GM21367 (cell line): Measurements from ENCODE around the gene OTUD7B.
"Not testable (repeated sequence)": the region's sequence is repeated elsewhere in the genome, so short reads cannot be mapped to it uniquely, and the experiment has no call there.

Experiments used
- ATAC-seq: cut with Tn5 transposase; IDR thresholded peaks from one replicate; pipeline ENCODE4 v1.9.1; 2021; ENCODE audit not compliant: unreplicated experiment

The OTUD7B gene

GRCh38 chr1:149957548-149957947 is 53.0 kb downstream of the OTUD7B start:
- ATAC-seq = not testable (repeated sequence)

DNA sequence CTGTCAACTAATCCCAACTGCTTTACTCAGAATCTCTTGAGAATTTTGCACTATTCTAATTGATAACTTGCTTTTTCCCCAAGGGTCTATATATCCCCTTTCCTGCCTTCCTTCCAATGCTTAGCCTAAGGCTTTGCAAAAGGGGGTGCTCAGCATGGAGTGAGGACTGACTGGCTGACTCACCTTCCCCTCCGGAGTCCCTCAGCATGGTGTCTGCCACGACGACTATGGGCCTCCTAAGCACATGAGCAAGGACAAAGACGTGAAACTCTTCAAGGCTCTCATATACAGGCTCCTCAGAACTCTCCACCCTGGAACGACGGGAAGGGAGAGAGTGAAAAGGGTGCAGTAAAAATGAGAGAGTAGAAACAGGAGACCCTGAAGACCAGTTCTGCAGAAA is 60.6 kb downstream of the OTUD7B start:
- no peak for ATAC-seq

GRCh38 chr1:149945206-149945605 is 65.3 kb downstream of the OTUD7B start:
- ATAC-seq = no peak

DNA sequence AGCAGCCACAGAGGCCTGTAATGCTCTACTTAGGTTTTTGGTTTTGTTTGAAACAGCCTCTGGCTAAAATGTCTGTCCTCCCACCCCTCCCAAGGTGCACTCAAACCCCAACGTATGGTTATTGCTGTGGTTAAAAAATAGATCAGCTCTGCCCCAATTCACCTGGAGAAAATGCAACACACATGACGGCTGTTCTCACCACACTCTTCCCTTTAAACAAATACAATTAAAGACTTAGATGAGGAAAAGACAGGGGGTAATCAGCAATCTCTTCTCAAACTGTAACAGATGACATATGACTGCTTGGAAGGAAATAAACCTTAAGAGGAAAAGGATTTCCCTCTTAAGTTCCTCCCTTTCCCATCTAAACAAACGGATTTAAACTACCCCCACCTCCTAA is 67.6 kb downstream of the OTUD7B start:
- ATAC-seq = no peak

- no peak for ATAC-seq
These were observed 68.3 kb downstream of the OTUD7B start for GRCh38 chr1:149942207-149942606.

- no peak for ATAC-seq
These were observed 70.1 kb downstream of the OTUD7B start for GRCh38 chr1:149940427-149940826.

DNA sequence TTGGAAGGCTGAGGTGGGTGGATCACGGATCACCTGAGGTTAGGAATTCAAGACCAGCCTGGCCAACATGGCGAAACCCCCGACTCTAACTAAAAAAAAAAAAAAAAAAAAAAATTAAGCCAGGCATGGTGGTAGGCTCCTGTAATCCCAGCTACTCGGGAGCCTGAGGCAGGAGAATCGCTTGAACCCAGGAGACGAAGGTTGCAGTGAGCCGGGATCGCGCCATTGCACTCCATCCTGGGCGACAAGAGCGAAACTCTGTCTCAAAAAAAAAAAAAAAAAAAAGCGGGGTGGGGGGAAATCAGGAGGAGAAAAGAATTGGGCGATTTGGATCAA is 71.9 kb downstream of the OTUD7B start:
- not testable (repeated sequence) for ATAC-seq

DNA sequence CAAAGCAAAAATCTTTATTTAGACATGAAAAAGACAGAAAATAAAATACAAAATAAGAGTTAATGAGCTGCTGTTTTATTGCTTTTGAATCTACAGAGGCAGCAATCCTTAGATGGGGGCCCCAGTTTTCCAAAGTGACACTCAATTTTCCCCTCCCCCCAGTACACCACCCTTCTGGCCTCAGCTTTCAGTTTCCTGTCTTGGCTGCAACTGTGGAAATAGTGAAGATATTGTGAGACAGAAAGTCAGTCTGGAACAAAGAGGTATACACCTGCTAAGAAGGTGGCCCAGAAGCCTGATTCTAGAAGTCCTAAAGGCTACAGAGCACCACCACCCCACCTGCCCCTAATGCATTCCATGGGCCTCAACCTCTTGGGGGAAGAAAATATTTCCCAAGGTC is 72.8 kb downstream of the OTUD7B start:
- no peak for ATAC-seq

DNA sequence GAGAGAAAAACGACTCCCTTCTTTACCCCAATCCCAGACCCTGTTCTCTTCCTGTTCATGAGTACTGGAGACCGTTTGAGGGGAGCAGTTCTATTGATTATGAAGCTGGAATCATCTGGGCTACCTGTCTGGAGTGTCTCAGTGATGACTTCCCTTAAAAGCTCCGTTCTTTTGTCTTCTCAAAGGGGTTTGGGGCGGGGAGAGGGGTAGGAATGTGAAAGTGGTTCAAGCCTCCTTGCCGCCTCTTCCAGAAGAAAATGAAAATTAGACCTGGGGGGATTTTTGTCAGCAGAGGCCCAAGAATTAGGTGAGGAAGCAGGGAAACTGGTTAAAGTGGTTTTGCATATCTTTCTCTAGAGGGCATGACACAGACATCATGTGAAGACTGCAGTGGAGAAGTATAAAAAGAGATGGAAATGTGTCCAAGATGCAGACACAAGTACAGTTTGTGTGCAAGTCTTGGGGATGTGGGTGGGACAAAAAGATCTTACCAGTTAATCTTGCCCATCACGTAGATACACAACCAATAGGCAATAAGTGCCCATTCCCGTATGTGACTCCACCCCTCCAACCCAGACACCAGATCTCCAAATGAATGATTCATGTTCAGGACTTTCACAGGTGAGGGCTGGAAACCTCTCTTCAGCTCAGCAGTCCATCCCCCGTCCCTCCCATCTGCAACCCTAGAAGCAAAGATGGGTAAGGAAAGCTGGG is 73.4 kb downstream of the OTUD7B start:
- ATAC-seq = no peak

- no peak for ATAC-seq
These were observed 74.1 kb downstream of the OTUD7B start, which contains the start of gene MTMR11 for GRCh38 chr1:149936170-149936991. Gene MTMR11 (minus strand): TSS chr1:149936879. CDS start chr1:149936647, 232 bp downstream.

DNA sequence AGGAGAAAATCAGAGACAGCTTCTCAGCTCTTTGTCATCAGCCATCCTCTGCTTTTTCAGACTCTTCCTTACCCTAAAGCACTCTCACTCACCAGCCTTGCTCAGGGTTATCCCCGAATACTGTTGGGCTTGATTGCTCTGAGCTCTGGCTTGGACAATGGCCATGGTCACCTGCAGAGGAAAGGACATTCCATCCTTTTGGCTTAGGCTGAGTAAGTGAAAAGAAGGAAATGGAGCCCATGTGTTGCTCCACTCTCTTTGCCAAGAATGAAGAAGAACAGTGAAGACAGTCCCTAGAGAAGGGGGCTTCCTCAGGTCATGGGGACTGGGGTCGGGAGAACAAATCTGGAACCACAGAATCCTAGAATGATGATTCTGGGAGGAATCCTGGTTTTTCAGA is 76.2 kb downstream of the OTUD7B start:
- ATAC-seq = no peak

- no peak for ATAC-seq
These were observed 77.3 kb downstream of the OTUD7B start for GRCh38 chr1:149933208-149933607.

DNA sequence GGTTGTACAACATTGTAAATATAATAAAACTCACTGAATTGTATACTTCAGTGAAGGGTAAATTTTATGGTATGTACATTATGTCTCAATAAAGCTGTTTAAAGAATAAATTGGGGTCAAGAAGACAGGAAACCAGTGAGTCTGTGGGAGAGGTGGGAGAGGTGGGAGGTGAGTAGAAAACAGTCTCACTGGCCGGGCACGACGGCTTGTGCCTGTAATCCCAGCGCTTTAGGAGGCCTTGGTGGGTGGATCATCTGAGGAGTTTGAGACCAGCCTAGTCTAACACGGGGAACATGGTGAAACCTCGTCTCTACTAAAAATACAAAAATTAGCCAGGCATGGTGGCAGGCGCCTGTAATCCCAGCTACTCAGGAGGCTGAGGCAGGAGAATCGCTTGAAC is 78.1 kb downstream of the OTUD7B start:
- ATAC-seq = no peak

DNA sequence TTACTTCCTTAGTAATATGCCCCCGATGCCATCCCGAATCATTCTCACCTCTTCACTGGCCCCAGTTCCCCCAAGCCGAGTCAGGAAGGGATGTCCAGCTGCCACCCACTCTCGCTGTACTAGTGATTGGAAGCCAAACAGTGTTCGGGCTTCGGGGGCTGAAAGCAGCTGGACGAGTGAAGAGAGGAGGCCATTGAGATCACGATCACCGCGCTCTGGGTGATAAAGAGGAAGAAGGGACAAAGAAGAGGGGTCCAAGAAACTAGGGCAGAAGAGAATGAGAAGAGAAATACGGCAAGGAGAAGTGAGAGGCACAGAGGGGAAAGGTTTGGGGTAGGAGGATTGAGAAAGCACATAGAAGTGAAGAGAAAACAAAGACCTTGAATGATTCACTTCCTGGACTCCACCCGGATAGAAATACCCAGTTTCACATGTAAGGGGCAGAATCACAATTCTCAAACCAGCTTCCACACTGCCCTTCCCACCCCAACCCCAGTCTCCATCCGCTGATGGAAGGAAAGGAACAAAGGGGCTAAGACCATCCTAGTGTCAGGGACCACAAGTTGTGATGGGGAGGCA is 79.2 kb downstream of the OTUD7B start:
- no peak for ATAC-seq

GRCh38 chr1:149929856-149930255 is 80.7 kb downstream of the OTUD7B start:
- ATAC-seq = no peak

DNA sequence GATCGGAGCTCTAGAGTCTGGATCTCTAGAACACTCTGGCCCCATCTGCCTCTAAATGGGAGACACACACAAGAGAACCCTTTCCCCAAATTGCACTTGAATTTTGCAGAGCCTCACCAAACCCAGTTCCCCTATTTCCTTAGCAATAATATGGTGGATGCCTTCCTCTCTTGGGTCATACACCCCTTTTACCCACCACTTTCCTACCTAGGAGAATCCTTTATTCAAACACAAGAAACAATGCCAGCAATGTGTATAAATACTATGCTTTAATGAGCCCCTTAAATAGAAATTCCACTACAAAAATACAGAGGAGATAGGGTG is 82.2 kb downstream of the OTUD7B start:
- ATAC-seq = no peak

GRCh38 chr1:149927563-149928400 is 82.7 kb downstream of the OTUD7B start, which contains the start of gene SF3B4:
Gene SF3B4 (minus strand): TSS chr1:149927803. CDS start chr1:149927759, 44 bp downstream.
- peak; percentile 85 for ATAC-seq

DNA sequence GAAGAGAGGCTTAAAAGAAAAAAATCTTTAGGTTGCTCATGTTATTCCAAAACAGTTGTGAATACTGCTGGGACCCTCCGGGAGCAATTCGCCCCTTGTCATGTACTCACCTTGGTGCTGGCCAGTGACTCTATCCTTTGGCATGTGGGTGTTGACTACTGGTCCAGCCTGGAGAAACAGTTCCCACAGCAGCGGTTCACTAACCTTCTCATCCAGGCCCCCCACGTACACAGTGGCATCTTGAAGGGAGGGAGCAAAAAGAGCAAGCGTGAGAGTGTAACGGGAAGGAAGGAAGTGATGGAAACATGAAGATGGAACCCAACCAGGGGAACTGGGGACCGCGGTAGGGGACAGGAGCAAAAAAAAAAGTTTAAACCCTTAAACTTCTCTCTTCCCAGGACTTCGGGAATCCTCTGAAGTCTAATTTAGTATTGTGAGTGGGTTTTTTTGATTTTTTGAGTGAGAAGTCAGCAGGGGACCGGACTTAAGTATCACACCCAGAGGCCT is 83.4 kb downstream of the OTUD7B start:
- no peak for ATAC-seq

GRCh38 chr1:149926296-149926695 is 84.2 kb downstream of the OTUD7B start:
- ATAC-seq = no peak

DNA sequence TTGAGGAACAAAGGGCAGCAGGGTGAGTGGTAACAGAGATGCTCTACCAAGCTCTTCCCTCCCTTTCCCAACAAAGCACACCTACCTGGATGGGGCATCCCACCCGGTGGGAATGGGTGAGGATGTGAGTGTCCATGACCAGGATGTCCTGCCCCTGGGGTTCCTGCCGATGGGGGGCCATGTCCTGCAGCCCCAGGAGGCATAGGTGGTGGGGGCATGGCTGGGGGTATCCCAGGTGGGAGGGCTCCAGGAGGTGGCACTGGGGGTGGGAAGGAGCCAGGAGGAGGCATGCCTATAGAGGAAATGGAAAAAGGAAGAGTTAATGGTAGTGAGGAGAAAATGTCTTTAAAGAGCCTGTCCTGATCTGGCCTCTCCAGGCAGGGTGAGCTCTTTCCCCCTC is 84.8 kb downstream of the OTUD7B start:
- no peak for ATAC-seq

- no peak for ATAC-seq
These were observed 85.2 kb downstream of the OTUD7B start for GRCh38 chr1:149925345-149925744.
